ENCODE measurements around the gene SSBP2.

The SSBP2 gene

GRCh38 chr5:81708889-81709288 lies 42.0 kb downstream of the SSBP2 start:
- DNase-seq (ENCODE audit: insufficient read length, low spot score) (no peak), FAIRE-seq (peak; percentile 90)
- TF ChIP-seq CTCF (IDR thresholded peaks at IDR 0.05; ENCODE audit: insufficient read depth, missing control alignments), result no peak

- no peak for DNase-seq (ENCODE audit: insufficient read length, low spot score)
- no peak for FAIRE-seq
- TF ChIP-seq CTCF (IDR thresholded peaks at IDR 0.05; ENCODE audit: insufficient read depth, missing control alignments), result no peak
Measured at GRCh38 chr5:81703840-81704239, 47.1 kb downstream of the SSBP2 start.

DNA sequence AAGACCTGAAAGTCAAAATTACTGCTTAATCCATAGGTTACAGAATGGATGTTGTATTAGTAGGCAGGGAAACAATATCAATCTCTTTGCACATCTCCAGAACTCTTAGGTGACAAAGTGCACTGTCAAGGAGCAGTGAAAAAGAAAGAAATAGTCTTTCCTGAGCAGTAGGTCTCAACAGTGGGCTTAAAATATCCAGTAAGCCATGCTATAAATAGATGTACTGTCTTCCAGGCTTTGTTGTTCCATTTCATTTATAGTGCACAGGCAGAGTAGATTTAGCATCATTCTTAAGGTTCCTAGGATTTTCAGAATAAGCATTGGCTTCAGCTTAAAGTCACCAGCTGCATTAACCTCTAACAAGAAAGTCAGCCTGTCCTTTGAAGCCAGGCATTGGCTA lies 50.7 kb downstream of the SSBP2 start:
- DNase-seq (ENCODE audit: insufficient read length, low spot score), result no peak
- no peak for TF ChIP-seq CTCF (IDR thresholded peaks at IDR 0.05; ENCODE audit: insufficient read depth, missing control alignments)
- FAIRE-seq, result no peak

GRCh38 chr5:81698813-81699212 lies 52.1 kb downstream of the SSBP2 start:
- no peak for TF ChIP-seq CTCF (IDR thresholded peaks at IDR 0.05; ENCODE audit: insufficient read depth, missing control alignments)
- FAIRE-seq (no peak), DNase-seq (ENCODE audit: insufficient read length, low spot score) (no peak)

DNA sequence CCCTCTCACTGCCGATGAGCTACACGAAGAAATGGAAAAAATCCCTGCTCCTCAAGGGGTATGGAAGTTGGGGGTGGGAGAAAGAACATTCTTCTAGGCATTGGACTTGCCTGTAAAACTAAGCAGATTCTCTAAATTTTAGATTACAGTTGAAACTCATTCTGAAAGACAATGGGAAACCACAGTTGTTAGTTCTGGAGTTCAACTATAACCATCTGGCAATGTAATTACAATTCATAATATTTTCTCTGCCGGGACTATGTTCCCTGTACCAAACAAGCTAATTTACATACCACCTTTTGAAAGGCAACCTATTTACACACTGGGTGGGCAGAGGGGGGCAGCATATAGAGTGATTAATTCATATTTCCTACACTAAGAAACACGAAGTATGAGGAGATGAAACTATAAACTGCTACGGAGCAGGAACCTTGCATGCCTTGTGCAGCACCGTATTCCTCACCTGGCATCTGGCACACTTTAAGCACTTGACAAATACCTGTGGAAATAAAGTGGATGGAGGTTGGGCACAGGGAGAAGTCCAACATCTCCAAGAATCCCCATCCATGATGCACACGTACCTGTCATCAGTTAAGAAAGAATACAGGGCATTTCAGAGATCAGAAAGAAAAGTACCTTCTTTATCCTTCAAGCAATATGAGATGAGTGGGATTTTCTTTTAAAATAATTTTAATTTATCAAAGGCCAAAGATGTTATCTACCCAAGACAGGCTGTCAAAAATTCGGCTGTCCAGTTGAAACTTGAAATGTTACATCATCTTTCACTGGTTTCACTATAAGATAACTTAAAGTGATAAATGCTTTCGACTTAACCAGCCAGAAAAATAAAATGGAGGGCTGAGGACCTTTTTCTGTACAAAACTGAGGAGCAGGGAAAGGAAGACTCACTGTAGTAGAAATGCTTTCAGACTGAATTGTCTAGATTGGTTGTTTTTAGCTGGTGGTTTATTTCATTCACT lies 54.2 kb downstream of the SSBP2 start:
- DNase-seq (ENCODE audit: insufficient read length, low spot score) (no peak), FAIRE-seq (no peak)
- TF ChIP-seq CTCF (IDR thresholded peaks at IDR 0.05; ENCODE audit: insufficient read depth, missing control alignments), result no peak

- FAIRE-seq (no peak), DNase-seq (ENCODE audit: insufficient read length, low spot score) (no peak)
- TF ChIP-seq CTCF (IDR thresholded peaks at IDR 0.05; ENCODE audit: insufficient read depth, missing control alignments), result no peak
Measured at GRCh38 chr5:81694726-81695125, 56.2 kb downstream of the SSBP2 start.

DNA sequence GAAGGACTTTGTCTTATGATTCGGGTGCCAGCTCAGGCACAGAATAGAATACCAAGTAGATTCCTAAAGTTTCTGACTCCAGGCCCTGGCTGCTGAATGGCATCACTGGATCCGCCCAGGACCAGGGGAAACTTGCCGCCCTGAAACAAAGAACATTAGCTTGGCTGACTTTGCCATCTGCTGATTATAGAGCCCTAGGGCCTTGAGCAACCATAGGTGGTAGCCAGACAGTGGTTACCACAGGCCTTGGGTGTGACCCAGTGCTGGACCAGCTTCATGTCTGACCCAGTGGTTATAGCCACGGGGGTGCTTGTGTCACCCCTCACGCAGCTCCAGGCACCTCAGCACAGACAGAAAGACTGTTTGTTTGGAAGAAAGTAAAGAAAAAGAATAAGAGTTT lies 62.7 kb downstream of the SSBP2 start:
- no peak for TF ChIP-seq CTCF (IDR thresholded peaks at IDR 0.05; ENCODE audit: insufficient read depth, missing control alignments)
- DNase-seq (ENCODE audit: insufficient read length, low spot score), result no peak
- FAIRE-seq, result no peak

Measured in D721Med (cell line).